ENCODE results near the gene HIC2. TPM values are rescaled to one million over a fixed set of nuclear protein-coding genes. Genes with fewer than 3 reads are reported as not detected.
"Not testable (repeated sequence)": the region's sequence is repeated elsewhere in the genome, so short reads cannot be mapped to it uniquely, and the experiment has no call there.

Gene HIC2
- total RNA-seq, 4 donors from 2014 or later: 3.7 to 7.3 (median 5.4) TPM

GRCh38 chr22:21441170-21441569, 24.0 kb downstream of the HIC2 start:
- H3K4me3 ChIP-seq; H3K9me3 ChIP-seq; DNase-seq (ENCODE audit: extremely low spot score); intact Hi-C loops (cut with DNase I); H3K27ac ChIP-seq (replicated peaks in 1 of 4); H3K27me3 ChIP-seq: not testable (repeated sequence)
- Histone ChIP-seq H3K36me3 (peaks cover 12 to 32% (median 24%) of the 10 kb centered on the region in 4 donors), H3K4me1 (peaks cover 2 to 16% (median 10%) of the 10 kb centered on the region in 4 donors)
- 75% methylated on average over 2 of the region's 6 CpGs for WGBS

- H3K27me3 ChIP-seq; H3K27ac ChIP-seq (replicated peaks in 1 of 4); H3K4me3 ChIP-seq; H3K9me3 ChIP-seq; DNase-seq (ENCODE audit: extremely low spot score); intact Hi-C loops (cut with DNase I): not testable (repeated sequence)
- WGBS: no CpG with 5 or more reads among the region's 9 CpGs
- Histone ChIP-seq H3K4me1 (peaks cover 2 to 14% (median 9%) of the 10 kb centered on the region in 4 donors), H3K36me3 (peaks cover 12 to 41% (median 33%) of the 10 kb centered on the region in 4 donors)
Measured at GRCh38 chr22:21442123-21442522, 25.0 kb downstream of the HIC2 start.

- H3K9me3 ChIP-seq; DNase-seq (ENCODE audit: extremely low spot score); H3K27me3 ChIP-seq; H3K4me3 ChIP-seq; H3K27ac ChIP-seq (replicated peaks in 1 of 4); intact Hi-C loops (cut with DNase I): not testable (repeated sequence)
- 80% methylated on average over 1 of the region's 15 CpGs for WGBS
- H3K36me3 ChIP-seq: peaks cover 12 to 46% (median 36%) of the 10 kb centered on the region in 4 donors
- peaks cover 2 to 14% (median 9%) of the 10 kb centered on the region in 4 donors for H3K4me1 ChIP-seq
Measured at GRCh38 chr22:21442646-21443045, 25.5 kb downstream of the HIC2 start.

GRCh38 chr22:21443057-21443734, 26.0 kb downstream of the HIC2 start:
- TF ChIP-seq POLR2AphosphoS5 (IDR thresholded peaks at IDR 0.05): no peak
- TF ChIP-seq CTCF (IDR thresholded peaks at IDR 0.05): no peak
- TF ChIP-seq EP300 (IDR thresholded peaks at IDR 0.05): no peak
- no peak for TF ChIP-seq POLR2A (IDR thresholded peaks at IDR 0.05; ENCODE audit: low read depth)
- no peak for DNase-seq (ENCODE audit: extremely low spot score)
- 95% methylated on average over 7 of the region's 13 CpGs for WGBS

GRCh38 chr22:21443735-21444421, 26.7 kb downstream of the HIC2 start:
- Histone ChIP-seq H3K4me1 (peaks cover 2 to 14% (median 9%) of the 10 kb centered on the region in 4 donors), H3K27me3 (no peaks in the 10 kb centered on the region), H3K27ac (replicated peaks in 1 of 4) (no peak overlapping the region), H3K36me3 (peaks cover 12 to 56% (median 36%) of the 10 kb centered on the region in 4 donors), H3K4me3 (no peak overlapping the region), H3K9me3 (no peaks in the 10 kb centered on the region)
- 77% methylated on average over 7 of the region's 16 CpGs for WGBS
- TF ChIP-seq EP300 (IDR thresholded peaks at IDR 0.05) (no peak), POLR2AphosphoS5 (IDR thresholded peaks at IDR 0.05) (no peak), POLR2A (IDR thresholded peaks at IDR 0.05; ENCODE audit: low read depth) (no peak), CTCF (IDR thresholded peaks at IDR 0.05) (no peak)
- intact Hi-C loops (cut with DNase I): no loop called here
- no peak for DNase-seq (ENCODE audit: extremely low spot score)

More at GRCh38 chr22:21443057-21443734, 26.0 kb downstream of the HIC2 start:
- H3K4me1 ChIP-seq: peaks cover 2 to 14% (median 9%) of the 10 kb centered on the region in 4 donors
- no peaks in the 10 kb centered on the region for H3K27me3 ChIP-seq
- no peaks in the 10 kb centered on the region for H3K9me3 ChIP-seq
- H3K4me3 ChIP-seq: no peak overlapping the region
- no peak overlapping the region for H3K27ac ChIP-seq (replicated peaks in 1 of 4)
- intact Hi-C loops (cut with DNase I): no loop called here
- H3K36me3 ChIP-seq: peaks cover 12 to 52% (median 36%) of the 10 kb centered on the region in 4 donors

- H3K4me1 ChIP-seq: peaks cover 2 to 14% (median 9%) of the 10 kb centered on the region in 4 donors
- no peak for DNase-seq (ENCODE audit: extremely low spot score)
- H3K4me3 ChIP-seq: no peak overlapping the region
- 93% methylated on average over 18 of the region's 35 CpGs for WGBS
- no peaks in the 10 kb centered on the region for H3K27me3 ChIP-seq
- H3K27ac ChIP-seq (replicated peaks in 1 of 4): no peak overlapping the region
- TF ChIP-seq EP300 (IDR thresholded peaks at IDR 0.05) (no peak), CTCF (IDR thresholded peaks at IDR 0.05) (no peak), POLR2AphosphoS5 (IDR thresholded peaks at IDR 0.05) (no peak), POLR2A (IDR thresholded peaks at IDR 0.05; ENCODE audit: low read depth) (no peak)
- no peaks in the 10 kb centered on the region for H3K9me3 ChIP-seq
- H3K36me3 ChIP-seq: peaks cover 12 to 56% (median 36%) of the 10 kb centered on the region in 4 donors
- intact Hi-C loops (cut with DNase I): no loop called here
Measured at GRCh38 chr22:21444701-21445436, 27.7 kb downstream of the HIC2 start.

Measured in esophagus muscularis mucosa (tissue), 4 donors.